ENCODE measurements around the gene ENTREP1.

- TF ChIP-seq, protein P1, sequence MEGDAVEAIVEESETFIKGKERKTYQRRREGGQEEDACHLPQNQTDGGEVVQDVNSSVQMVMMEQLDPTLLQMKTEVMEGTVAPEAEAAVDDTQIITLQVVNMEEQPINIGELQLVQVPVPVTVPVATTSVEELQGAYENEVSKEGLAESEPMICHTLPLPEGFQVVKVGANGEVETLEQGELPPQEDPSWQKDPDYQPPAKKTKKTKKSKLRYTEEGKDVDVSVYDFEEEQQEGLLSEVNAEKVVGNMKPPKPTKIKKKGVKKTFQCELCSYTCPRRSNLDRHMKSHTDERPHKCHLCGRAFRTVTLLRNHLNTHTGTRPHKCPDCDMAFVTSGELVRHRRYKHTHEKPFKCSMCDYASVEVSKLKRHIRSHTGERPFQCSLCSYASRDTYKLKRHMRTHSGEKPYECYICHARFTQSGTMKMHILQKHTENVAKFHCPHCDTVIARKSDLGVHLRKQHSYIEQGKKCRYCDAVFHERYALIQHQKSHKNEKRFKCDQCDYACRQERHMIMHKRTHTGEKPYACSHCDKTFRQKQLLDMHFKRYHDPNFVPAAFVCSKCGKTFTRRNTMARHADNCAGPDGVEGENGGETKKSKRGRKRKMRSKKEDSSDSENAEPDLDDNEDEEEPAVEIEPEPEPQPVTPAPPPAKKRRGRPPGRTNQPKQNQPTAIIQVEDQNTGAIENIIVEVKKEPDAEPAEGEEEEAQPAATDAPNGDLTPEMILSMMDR (IDR thresholded peaks at IDR 0.05): no peak
- TF ChIP-seq POLR2AphosphoS5 (IDR thresholded peaks at IDR 0.05) (no peak), POLR2A (IDR thresholded peaks at IDR 0.05) (no peak), EP300 (IDR thresholded peaks at IDR 0.05) (no peak)
These were observed 102.3 kb downstream of the ENTREP1 start for GRCh38 chr9:69427286-69427685.
